Gastroesophageal sphincter (tissue), 3 donors: ENCODE data around the gene FAR2.

Experiments
- CTCF ChIP-seq, 4 experiments: fragments of 200-600 bp in 2 of 4; fragments of 450-650 bp in 2 of 4; sonication (generic) in 1 of 4; IDR thresholded peaks; one replicate each; pipeline ENCODE4 v1.5.1; 2017 to 2019; ENCODE audit warnings: antibody characterized with exemption in 4 of 4, mild to moderate bottlenecking in 2 of 4, moderate library complexity in 2 of 4
- EP300 ChIP-seq: sonication (generic); formaldehyde crosslinking; IDR thresholded peaks from one replicate; pipeline ENCODE4 v1.6.1; 2017; ENCODE audit warnings: antibody characterized with exemption, mild to moderate bottlenecking
- POLR2A ChIP-seq, 2 donors: fragments of 450-650 bp; IDR thresholded peaks; one replicate each; pipeline ENCODE4 v1.6.1; 2017; ENCODE audit warnings: antibody characterized with exemption in 2 of 2, mild to moderate bottlenecking in 2 of 2, moderate library complexity in 1 of 2
- POLR2AphosphoS5 ChIP-seq: sonication (generic); formaldehyde crosslinking; IDR thresholded peaks from one replicate; pipeline ENCODE4 v1.6.1; 2017; ENCODE audit warnings: antibody characterized with exemption

DNA sequence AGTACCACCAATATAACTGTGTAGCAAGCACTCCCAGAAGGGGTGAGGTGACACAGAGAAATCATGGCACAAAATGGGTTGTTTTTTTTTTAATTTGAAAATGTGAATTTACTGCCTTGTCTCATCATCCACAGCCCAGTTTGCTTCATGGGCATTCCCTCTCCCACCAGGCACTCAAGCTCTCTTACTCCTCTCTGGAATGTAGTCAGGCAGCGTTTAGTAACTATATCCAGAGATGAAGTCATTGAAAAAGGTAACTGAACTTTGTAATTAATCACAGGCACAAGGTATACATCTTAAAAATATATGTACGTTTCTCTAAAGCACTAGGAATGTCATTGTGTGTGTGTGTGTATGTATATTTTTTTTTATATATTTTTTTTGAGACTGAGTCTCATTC, 91.4 kb downstream of the FAR2 start:
- no peak for TF ChIP-seq CTCF (IDR thresholded peaks at IDR 0.05)
- no peak for TF ChIP-seq POLR2A (IDR thresholded peaks at IDR 0.05)
- TF ChIP-seq EP300: no peak
- TF ChIP-seq POLR2AphosphoS5: no peak
